Activated CD8-positive, alpha-beta memory T cell treated with anti-CD3 and anti-CD28 coated beads, Interleukin-2, amount 50 U/mL, for 1 hour (primary cell): ENCODE measurements around the gene KRI1.
A peak's percentile ranks its signal among the peaks of the same experiment; 100 is the strongest.

ENCODE experiments used
- DNase-seq: peaks from one replicate; pipeline ENCODE4 v3.0.0-alpha.2; 2020; ENCODE audit errors: extremely low read depth

KRI1 gene

DNA sequence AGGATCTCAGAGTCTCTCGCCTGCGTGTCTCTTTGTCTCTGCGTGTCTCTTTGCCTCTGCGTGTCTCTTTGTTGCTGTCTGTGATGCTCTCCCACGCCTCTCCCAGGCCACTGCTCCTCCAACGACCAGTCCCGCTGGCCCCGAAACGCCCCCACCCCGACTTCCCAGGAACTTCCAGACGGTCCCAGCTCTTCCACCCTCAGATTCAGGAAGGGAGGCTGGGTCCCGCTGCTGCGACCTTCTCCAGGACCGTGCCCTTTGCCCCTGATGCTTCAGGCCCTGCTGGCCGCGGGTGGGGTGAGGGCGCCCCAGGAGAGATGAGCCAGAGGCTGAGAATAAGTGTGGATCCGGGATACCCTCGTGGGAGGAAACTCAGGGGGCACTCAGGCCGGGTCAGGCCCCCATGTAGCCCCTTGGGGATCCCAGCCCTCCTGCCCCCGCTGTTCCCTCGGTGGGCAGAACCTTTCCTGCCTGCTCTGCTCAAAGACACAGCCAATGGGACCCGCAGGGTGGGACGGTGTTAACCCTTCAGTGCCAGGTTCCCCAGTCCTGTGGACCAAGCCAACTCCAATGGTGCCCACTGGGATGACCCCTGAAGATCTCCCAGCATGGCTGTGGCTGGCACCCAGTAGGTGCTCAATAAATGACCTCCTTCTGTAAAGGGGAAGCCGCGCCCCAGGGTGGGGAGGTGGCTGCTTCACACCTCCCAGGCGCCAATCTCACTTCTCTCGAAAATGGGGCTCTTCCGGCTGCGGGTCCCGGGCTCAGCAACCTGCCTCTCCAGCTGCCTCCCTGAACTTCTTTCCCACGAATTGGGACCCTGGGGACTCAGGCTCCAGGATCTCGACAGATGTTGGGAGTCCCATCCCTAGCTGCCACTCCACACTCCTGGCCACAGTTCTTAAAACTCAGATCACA, 47.1 kb downstream of the KRI1 start:
- no peak for DNase-seq

- no peak for DNase-seq
Measured at GRCh38 chr19:10517760-10518443, 47.9 kb downstream of the KRI1 start.

DNA sequence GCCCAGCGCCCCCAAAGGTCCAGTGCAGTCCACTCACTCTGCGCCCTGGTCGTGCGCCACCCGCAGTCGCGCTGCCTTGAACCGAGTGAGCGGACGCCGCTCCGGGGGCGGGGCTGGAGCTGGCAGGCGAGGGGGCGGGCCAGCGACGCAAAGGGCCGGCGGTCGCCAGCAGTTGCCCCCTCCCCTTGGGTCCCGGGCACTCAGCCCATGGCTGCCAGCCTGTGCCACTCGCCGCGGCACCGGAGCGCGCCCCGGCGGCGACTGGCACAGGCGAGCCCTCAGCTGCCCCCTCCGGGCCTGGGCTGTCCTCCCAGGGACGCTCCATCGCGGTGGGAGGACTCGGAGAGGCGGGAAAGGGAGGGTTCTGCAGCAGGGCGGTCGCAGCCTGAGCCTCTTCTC, 48.5 kb downstream of the KRI1 start, which contains the start of gene S1PR5:
S1PR5 (minus strand) TSS at position 87 of the 399 bp plus-strand sequence. CDS start 2,436 bp downstream, outside the sequence.
- no peak for DNase-seq

DNA sequence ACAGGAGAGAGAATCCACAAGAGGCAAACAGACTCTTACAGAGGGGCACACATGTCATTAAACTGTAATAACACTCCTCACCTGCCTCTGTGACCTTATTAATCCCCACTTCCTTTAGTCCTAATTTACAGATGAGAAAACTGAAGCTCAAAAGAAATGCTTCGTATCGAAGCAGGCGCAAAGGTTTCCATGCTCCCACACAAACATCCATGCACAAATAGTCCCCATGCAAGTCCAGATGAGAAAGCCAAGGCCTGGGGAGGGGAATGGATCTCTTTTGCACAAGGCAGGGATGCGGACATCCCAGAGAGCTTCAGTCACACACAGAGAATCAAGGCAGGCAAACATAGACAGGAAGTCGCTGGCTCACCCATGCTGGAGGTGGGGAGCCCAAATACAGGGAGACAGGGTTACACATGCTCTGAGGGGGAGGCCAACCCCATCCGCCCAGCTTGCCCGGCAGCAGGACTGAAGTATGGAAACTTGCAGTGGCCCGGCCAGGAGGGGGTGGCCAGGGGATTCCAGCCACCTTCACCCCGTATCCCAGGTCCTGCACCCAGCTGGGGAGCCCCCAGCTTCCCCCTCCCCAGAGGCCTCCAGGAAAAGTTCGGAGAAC, 49.0 kb downstream of the KRI1 start:
- DNase-seq: no peak

GRCh38 chr19:10516064-10516385, 49.8 kb downstream of the KRI1 start:
- DNase-seq: peak; percentile 36

DNA sequence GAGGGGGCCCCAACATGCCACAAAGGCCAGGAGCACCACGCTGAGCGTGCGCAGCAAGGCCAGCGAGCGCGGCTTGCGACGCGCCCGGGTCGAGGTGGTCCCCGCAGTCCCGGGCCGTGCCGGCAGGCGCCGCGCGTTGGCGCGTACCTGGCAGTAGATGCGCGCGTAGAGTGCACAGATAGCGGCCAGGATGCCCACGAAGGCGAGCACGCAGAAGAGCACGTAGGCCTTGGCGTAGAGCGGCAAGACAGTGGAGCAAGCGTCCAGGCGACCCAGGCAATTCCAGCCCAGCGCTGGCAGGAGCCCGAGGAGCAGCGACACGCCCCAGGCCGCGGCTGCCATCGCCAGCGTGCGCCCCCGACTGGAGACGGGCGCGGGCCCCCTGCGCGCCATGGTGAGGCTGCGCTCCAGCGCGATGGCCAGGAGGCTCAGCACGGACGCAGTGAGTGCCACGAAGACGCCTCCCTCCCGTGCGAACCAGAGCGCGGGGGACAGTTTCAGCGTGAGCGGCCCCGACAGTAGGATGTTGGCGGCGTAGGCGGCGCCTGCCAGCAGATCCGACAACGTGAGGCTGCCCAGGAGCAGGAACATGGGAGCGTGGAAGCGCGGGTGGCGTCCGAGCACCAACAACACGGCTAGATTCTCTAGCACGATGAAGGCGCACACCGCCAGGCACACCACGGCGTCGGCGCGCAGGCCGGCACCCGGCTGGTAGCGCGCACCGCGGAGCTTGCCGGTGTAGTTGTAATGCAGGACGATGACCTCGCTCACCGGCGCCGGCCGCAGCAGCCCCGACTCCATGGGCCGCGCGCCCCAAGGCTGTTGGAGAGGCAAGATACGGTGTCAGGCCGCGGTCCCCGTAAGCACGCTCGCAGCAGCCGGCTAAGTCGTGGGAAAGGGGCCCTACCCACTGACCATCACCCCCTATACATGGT, 51.3 kb downstream of the KRI1 start:
- no peak for DNase-seq

- DNase-seq: no peak
Measured at GRCh38 chr19:10513223-10513622, 52.6 kb downstream of the KRI1 start.

GRCh38 chr19:10510301-10510802, 55.5 kb downstream of the KRI1 start:
- no peak for DNase-seq

- DNase-seq: no peak
Measured at GRCh38 chr19:10508707-10509106, 57.1 kb downstream of the KRI1 start.

DNA sequence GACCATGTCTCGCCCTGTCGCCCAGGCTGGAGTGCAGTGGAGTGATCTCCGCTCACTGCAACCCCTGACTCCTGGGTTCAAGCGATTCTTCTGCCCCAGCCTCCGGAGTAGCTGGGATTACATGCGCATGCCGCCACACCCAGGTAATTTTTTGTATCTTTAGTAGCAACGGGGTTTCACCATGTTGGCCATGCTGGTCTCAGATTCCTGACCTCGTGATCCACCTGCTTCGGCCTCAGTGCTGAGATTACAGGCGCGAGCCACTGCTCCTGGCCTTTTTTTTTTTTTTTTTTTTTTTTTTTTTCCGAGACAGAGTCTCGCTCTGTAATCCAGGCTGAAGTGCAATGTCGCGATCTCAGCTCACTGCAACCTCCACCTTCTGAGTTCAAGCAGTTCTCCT, 57.8 kb downstream of the KRI1 start:
- DNase-seq: no peak

DNA sequence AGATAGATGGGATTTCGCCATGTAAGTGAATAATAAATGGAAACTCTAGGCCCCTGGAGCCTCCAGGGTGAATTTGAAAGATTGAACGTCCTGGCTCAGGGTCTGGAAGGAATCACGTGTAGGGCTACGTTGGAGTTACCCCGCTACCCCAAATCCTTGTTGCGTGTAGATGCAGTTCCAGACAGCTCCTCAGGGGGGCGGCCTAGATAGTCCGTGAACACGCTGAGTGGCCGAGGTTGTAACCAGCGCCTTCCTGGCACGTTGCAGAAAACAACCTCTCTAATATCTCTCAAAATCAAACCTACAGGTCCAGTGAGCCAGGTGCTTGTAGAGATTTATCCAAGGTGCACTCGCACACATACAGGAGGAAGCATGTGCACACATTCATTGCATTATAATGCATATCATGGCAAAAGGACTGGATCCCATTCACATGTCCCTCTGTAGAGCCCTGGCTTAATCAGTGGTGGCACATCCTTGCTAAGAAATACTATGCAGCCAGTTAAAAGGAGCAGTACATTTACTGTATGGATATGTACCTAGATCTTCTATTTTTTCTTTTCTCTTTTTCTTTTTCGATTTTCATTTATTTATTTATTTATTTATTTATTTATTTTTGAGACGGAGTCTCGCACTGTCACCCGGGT, 60.1 kb downstream of the KRI1 start:
- DNase-seq: peak; percentile 49
